Mucosa of descending colon (tissue), 3 donors: ENCODE measurements around the gene COX20. TPM values are rescaled to one million over a fixed set of nuclear protein-coding genes. Genes with fewer than 3 reads are reported as not detected.

ENCODE experiments used
- ATAC-seq: fragments of 200-7000 bp; cut with Tn5 transposase; one replicate; pipeline ENCODE4 v1.9.1; 2020; ENCODE audit warnings: mild to moderate bottlenecking, moderate library complexity
- DNase-seq, 3 donors: peaks; one replicate each; pipeline ENCODE4 v3.0.0-alpha.2; 2020
- H3K36me3 ChIP-seq: fragments of 200-600 bp; one replicate; pipeline ENCODE4 v1.8.0; 2021; ENCODE audit warnings: low read depth, mild to moderate bottlenecking
- H3K4me1 ChIP-seq: fragments of 200-600 bp; one replicate; pipeline ENCODE4 v1.8.0; 2021; ENCODE audit warnings: low read depth, mild to moderate bottlenecking
- H3K4me3 ChIP-seq: fragments of 200-600 bp; one replicate; pipeline ENCODE4 v1.8.0; 2021; ENCODE audit warnings: mild to moderate bottlenecking
- H3K9me3 ChIP-seq: fragments of 200-600 bp; one replicate; pipeline ENCODE4 v1.8.0; 2021; ENCODE audit warnings: mild to moderate bottlenecking
- CTCF ChIP-seq: fragments of 200-600 bp; IDR thresholded peaks from one replicate; pipeline ENCODE4 v1.8.0; 2022; ENCODE audit warnings: antibody characterized with exemption, mild to moderate bottlenecking
- intact Hi-C, 2 donors: fragments of 100-400 bp; cut with DNase I in 1 of 2; cut with micrococcal nuclease in 1 of 2; formaldehyde crosslinking; loops; one replicate each; pipeline versions ENCODE4 v1.11.0 to v1.11.1; 2022; cut with DNase I, micrococcal nuclease
- total RNA-seq, 3 donors: library from RNA; stranded (reverse); fragmentation: NEBNext Ultra II Directional in 2 of 3; extraction: Animal tissue kit (Norgen Biotek cat#: 25700) in 2 of 3; gene quantifications; one replicate each; pipeline versions ENCODE4 v1.2.1 to v1.2.4, GENCODE V29; 2021 to 2023
- donor health status: DM: no; HTN: no; CAD: no; lungs with moderate emphysema.
- donor health status: DM: no; HTN: no; CAD: no.
- donor health status: DM: no; HTN: yes; CAD: no.

Gene COX20
- total RNA-seq, 3 donors from 2014 or later: 18.9 to 37.7 (median 32.3) TPM

GRCh38 chr1:244850896-244851295 is 15.4 kb downstream of the COX20 start:
- H3K36me3 ChIP-seq: peaks cover 4% of the 10 kb centered on the region
- peaks cover 7% of the 10 kb centered on the region for H3K4me1 ChIP-seq

GRCh38 chr1:244851546-244852231 is 16.2 kb downstream of the COX20 start:
- intact Hi-C loops: no loop called here
- no peak overlapping the region for H3K4me3 ChIP-seq
- H3K9me3 ChIP-seq: no peaks in the 10 kb centered on the region
- ATAC-seq (no peak), DNase-seq (no peak)
- no peak for TF ChIP-seq CTCF
- peaks cover 7% of the 10 kb centered on the region for H3K4me1 ChIP-seq
- H3K36me3 ChIP-seq: peaks cover 5% of the 10 kb centered on the region

More at GRCh38 chr1:244850896-244851295, 15.4 kb downstream of the COX20 start:
- Histone ChIP-seq H3K4me3 (no peak overlapping the region), H3K9me3 (no peaks in the 10 kb centered on the region)
- TF ChIP-seq CTCF: no peak
- no peak for DNase-seq
- intact Hi-C loops: no loop called here
- ATAC-seq: no peak

- Histone ChIP-seq H3K9me3 (no peaks in the 10 kb centered on the region), H3K4me3 (no peak overlapping the region), H3K4me1 (peaks cover 7% of the 10 kb centered on the region), H3K36me3 (peaks cover 12% of the 10 kb centered on the region)
- ATAC-seq (no peak), DNase-seq (no peak)
- no peak for TF ChIP-seq CTCF
- intact Hi-C loops: no loop called here
Measured at GRCh38 chr1:244852694-244853093, 17.2 kb downstream of the COX20 start.

- intact Hi-C loops: no loop called here
- peaks cover 12% of the 10 kb centered on the region for H3K36me3 ChIP-seq
- no peak overlapping the region for H3K4me3 ChIP-seq
- DNase-seq (no peak), ATAC-seq (no peak)
- peaks cover 7% of the 10 kb centered on the region for H3K4me1 ChIP-seq
- no peak for TF ChIP-seq CTCF
- H3K9me3 ChIP-seq: no peaks in the 10 kb centered on the region
Measured at GRCh38 chr1:244854166-244854565, 18.7 kb downstream of the COX20 start.

- intact Hi-C loops: no loop called here
- TF ChIP-seq CTCF: no peak
- ATAC-seq (no peak), DNase-seq (no peak)
- Histone ChIP-seq H3K9me3 (no peaks in the 10 kb centered on the region), H3K4me3 (no peak overlapping the region), H3K4me1 (peaks cover 8% of the 10 kb centered on the region), H3K36me3 (peaks cover 12% of the 10 kb centered on the region)
Measured at GRCh38 chr1:244854865-244855578, 19.6 kb downstream of the COX20 start.
